ENCODE data around the gene VAV1. TPM values are rescaled to one million over a fixed set of nuclear protein-coding genes. Genes with fewer than 3 reads are reported as not detected.
"Not testable (repeated sequence)": the region's sequence is repeated elsewhere in the genome, so short reads cannot be mapped to it uniquely, and the experiment has no call there.

The VAV1 gene
- polyA plus RNA-seq, 3 donors = 1.2 to 6.3 (median 6.0) TPM

- 26 to 48% (median 36%) methylated on average over 8 of the region's 8 CpGs for WGBS, 3 donors
- H3K27ac ChIP-seq (ENCODE audit: low read depth, low read length) = no peak overlapping the region
These were observed 919 bp downstream of the VAV1 start for GRCh38 chr19:6773323-6773931.

GRCh38 chr19:6774821-6775707, 2.6 kb downstream of the VAV1 start:
- 64 to 71% (median 70%) methylated on average over 11 of the region's 11 CpGs for WGBS, 3 donors

DNA sequence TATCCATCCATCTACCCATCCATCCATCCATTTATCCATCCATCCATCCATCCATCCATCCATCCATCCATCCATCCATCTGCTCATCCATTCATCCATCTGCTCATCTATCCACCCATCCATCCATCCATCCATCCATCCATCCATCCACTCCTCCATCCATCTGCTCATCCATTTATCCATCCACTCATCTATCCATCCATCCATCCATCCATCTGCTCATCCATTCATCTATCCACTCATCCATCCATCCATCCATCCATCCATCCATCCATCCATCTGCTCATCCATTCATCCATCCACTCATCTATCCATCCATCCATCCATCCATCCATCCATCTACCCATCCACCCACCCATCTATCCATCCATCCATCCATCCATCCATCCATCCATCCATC, 3.5 kb downstream of the VAV1 start:
- H3K27ac ChIP-seq (ENCODE audit: low read depth, low read length) = not testable (repeated sequence)

More at GRCh38 chr19:6774821-6775707, 2.6 kb downstream of the VAV1 start:
- no peak overlapping the region for H3K27ac ChIP-seq (ENCODE audit: low read depth, low read length)

DNA sequence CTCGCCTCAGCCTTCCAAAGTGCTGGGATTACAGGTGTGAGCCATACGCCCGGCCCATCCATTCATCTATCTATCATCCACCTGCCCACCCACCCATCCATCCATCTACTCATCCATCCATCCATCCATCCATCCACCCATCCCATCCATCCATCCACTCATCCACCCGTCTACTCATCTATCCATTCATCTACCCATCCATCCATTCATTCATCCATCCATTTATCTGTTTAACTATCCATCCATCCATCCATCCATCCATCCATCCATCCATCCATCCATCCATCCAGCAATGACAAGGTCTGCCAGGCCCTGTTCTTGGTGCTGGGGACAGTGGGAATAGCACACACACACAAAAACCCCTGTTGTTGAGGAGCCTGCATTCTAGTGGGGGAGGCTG, 4.5 kb downstream of the VAV1 start:
- H3K27ac ChIP-seq (ENCODE audit: low read depth, low read length) = no peak overlapping the region
- 86 to 97% (median 89%) methylated on average over 4 of the region's 4 CpGs for WGBS, 3 donors

GRCh38 chr19:6777434-6777833, 4.9 kb downstream of the VAV1 start:
- no peak overlapping the region for H3K27ac ChIP-seq (ENCODE audit: low read depth, low read length)
- 85 to 95% (median 89%) methylated on average over 2 of the region's 2 CpGs for WGBS, 3 donors

- 72 to 83% (median 77%) methylated on average over 4 of the region's 4 CpGs for WGBS, 3 donors
These were observed 5.9 kb downstream of the VAV1 start for GRCh38 chr19:6778386-6778785.

DNA sequence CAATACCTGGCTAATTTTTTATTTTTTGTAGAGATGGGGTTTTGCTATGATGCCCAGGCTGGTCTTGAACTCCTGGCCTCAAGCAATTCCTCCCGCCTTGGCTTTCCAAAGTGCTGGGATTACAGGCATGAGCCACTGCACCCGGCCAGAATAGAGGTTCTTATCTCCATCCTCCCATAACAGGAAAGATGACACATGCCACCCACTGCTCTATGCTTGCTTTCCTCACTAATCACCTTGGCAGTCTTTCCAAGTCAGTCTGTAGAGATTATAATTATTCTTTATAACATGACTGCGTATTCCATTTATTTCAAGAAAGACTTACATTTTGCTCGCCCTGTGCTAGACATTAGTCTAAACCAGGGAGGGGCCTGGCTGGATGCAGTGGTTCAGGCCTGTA, 6.7 kb downstream of the VAV1 start:
- 72 to 74% (median 73%) methylated on average over 4 of the region's 4 CpGs for WGBS, 3 donors

More at GRCh38 chr19:6778386-6778785, 5.9 kb downstream of the VAV1 start:
- no peak overlapping the region for H3K27ac ChIP-seq (ENCODE audit: low read depth, low read length)

GRCh38 chr19:6787393-6787792, 14.9 kb downstream of the VAV1 start:
- WGBS, 3 donors = 80 to 93% (median 91%) methylated on average over 4 of the region's 4 CpGs
- no peak overlapping the region for H3K27ac ChIP-seq (ENCODE audit: low read depth, low read length)

More for the DNA sequence above, 6.7 kb downstream of the VAV1 start:
- H3K27ac ChIP-seq (ENCODE audit: low read depth, low read length) = no peak overlapping the region

DNA sequence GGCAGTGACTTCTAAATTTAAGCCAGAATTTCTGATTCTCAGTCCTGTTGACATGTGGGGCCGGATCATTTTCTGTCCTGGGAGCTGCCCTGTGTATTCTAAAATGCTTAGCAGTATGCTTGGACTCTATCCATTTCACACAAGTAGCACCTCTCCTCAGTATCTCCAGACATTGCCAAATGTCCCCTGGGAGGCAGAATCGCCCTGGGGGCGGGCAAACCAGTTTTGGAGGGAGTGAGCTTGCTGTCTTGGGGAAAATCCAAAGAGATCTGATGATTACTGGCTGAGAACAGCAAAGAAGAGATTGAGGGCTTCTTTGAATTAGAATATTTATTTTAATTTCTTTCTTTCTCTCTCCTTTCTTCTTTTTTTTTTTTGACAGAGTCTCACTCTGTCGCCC, 16.4 kb downstream of the VAV1 start:
- H3K27ac ChIP-seq (ENCODE audit: low read depth, low read length) = no peak overlapping the region
- WGBS, 3 donors = 79 to 85% (median 83%) methylated on average over 4 of the region's 4 CpGs

DNA sequence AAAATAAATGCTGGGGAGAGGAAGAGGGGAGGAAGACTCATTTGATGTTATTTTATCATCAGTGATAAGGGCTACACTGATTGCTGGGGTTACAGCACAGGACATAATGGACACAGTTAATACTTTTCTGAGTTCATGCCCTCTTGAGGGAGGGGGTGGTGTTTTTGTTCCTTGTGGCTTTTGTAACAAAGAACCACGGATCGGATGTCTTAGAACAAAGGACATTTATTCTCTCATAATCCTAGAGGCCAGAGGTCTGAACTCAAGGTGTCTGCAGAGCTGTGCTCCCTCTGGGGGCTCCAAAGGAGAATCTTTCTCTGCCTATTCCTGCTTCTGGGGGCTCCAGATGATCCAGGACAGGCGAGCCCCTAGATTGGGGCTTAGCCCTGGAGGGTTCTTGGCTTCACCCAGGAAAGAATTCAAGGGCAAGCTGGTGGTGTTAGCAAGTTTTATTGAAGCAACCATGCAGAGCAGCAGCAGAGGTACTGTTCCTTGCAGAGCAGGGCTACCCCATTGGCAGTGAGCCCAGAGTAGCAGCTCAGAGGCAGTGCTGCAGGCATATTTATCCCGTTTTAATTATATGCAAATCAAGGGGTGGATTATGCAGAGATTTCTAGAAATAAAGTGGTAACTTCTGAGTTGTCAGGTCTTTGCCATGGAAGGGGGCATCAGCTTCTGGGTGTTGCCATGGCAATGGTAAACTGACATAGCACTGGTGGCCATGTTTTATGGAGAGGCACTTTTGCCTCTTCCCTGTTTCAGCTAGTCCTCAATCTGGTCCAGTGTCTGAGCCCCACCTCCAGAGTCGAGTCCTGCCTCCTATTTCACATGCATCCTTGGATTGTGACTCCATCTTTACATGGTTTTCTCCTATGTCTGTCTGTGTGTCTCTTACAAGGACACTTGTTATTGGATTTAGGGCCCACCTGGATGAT, 18.0 kb downstream of the VAV1 start:
- WGBS, 3 donors = 48 to 58% (median 54%) methylated on average over 5 of the region's 5 CpGs
- no peak overlapping the region for H3K27ac ChIP-seq (ENCODE audit: low read depth, low read length)

GRCh38 chr19:6791237-6791636, 18.7 kb downstream of the VAV1 start:
- 62 to 72% (median 67%) methylated on average over 6 of the region's 6 CpGs for WGBS, 3 donors
- H3K27ac ChIP-seq (ENCODE audit: low read depth, low read length) = no peak overlapping the region

- WGBS, 3 donors = 69 to 78% (median 76%) methylated on average over 4 of the region's 4 CpGs
- no peak overlapping the region for H3K27ac ChIP-seq (ENCODE audit: low read depth, low read length)
These were observed 20.9 kb downstream of the VAV1 start for GRCh38 chr19:6793411-6793810.

- WGBS, 3 donors = 48 to 94% (median 94%) methylated on average over 5 of the region's 5 CpGs
- no peak overlapping the region for H3K27ac ChIP-seq (ENCODE audit: low read depth, low read length)
These were observed 21.5 kb downstream of the VAV1 start for GRCh38 chr19:6793973-6794372.

DNA sequence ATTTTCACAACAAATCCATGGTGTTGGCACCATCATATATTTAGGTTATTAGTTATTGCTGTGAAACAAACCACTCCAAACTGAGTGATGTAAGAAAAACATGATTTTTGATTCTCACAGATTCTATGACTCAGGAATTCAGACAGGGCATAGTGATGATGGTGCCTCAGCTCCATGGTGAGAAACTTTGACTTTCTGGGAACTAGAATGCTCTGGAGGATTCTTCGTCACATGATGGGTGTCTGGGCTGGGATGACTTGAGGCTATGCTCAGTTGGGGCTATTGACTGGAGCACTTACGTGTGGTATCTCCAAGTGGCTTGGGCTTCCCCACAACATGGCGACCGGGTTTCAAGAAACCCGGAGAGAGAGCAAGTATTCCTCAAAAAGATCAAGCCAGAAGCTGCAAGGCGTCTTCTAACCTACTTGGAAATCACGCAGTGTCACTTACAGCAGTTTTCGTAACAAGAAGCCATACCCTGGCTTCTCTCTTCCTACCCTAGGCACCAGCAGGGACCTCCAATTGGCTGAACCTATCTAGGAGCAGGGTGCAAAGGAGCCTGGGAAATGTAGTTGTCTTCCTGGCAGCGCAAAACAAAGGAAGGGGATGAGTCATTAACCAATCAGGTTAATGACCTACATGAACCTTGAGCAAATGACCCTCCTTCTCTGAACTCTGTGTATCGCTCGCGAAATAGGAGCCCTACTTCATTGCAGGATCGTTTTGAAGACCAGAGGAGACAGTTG, 22.4 kb downstream of the VAV1 start:
- H3K27ac ChIP-seq (ENCODE audit: low read depth, low read length) = no peak overlapping the region
- 77 to 81% (median 77%) methylated on average over 13 of the region's 13 CpGs for WGBS, 3 donors

DNA sequence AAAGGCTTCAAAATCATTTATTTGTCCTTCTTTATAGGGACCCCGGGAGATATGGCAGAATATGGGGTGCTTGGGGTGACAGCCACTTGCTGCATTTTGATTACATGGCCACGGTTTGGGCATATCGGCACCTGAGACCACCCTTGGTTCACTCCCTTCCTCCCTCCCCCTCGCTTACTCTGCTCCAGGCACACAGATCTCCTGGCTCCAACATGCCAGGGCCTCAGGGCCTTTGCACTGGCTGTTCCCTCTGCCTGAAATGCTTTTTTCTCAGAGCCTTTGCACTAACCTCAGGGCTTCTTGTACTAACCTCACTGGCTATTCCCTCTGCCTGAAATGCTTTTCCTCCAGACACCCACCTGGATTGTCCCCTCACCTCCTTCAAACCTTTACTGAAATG, 23.8 kb downstream of the VAV1 start:
- 80 to 92% (median 92%) methylated on average over 4 of the region's 4 CpGs for WGBS, 3 donors
- no peak overlapping the region for H3K27ac ChIP-seq (ENCODE audit: low read depth, low read length)

DNA sequence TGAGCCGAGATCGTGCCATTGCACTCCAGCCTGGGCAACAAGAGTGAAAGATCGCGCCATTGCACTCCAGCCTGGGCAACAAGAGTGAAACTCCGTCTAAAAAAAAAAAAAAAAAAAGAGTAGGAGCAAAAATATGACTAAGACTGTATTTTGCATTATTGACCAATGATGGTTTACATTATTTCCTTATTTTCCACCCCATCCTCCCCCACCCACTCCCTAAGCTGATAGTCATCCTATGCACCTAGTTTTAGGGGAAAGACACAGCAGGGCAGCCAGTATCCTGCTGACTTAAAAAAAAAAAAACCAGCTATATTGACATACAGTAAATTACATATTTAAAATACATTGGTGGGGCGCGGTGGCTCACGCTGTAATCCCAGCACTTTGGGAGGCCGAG, 25.1 kb downstream of the VAV1 start:
- WGBS, 3 donors = 83 to 86% (median 85%) methylated on average over 9 of the region's 9 CpGs
- no peak overlapping the region for H3K27ac ChIP-seq (ENCODE audit: low read depth, low read length)

DNA sequence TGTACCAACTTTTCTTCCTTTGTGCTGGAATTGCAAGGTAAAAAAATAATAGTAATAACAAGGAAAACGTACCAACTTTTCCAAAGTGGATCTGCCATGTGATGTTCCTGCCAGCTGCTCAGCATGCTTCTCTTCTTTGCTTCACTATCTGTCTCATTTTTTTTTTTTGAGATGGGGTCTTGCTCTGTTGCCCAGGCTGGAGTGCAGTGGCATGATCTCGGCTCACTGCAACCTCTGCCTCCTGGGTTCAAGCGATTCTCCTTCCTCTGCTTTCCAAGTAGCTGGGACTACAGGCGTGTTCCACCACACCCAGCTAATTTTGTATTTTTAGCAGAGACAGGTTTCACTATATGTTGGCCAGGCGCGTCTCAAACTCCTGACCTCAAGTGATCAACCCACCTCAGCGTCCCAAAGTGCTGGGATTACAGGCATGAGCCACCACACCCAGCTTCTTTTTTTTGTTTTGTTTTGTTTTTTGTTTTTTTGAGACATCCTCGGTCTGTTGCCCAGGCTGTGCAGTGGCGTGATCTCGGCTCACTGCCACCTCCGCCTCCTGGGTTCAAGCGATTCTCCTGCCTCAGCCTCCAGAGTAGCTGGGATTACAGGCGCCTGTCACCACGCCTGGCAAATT, 27.8 kb downstream of the VAV1 start:
- WGBS, 3 donors = 77 to 83% (median 80%) methylated on average over 14 of the region's 14 CpGs
- not testable (repeated sequence) for H3K27ac ChIP-seq (ENCODE audit: low read depth, low read length)

DNA sequence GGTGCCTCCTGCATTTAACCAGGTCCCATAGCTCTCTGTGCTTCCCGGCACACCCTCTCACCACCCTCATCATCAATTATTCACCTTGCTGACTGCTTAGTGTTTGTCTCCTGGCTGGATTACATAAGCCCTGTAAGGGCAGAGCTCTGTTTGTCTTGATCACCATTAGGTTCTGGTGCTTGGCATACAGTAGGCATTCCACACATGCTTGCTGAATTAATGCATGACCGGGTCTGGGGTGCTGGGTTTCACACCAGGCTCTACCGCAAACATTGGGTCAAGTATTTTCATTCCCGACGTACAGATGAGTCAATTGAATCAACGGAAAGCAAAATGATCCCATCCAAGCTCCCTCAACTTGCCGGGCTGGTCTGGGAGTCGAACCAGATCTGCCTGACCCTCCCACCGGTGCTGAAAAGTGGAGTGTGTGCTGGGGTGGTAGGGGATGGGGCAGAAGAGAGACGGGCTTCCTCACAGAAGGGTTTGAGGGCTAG, 28.5 kb downstream of the VAV1 start:
- 20 to 39% (median 30%) methylated on average over 10 of the region's 10 CpGs for WGBS, 3 donors
- H3K27ac ChIP-seq (ENCODE audit: low read depth, low read length) = no peak overlapping the region
